Stimulated activated CD8-positive, alpha-beta memory T cell treated with anti-CD3 and anti-CD28 coated beads, Interleukin-12 subunit alpha, Interleukin-12 subunit beta, amount 100 ng/mL, for 24 hours (primary cell): ENCODE measurements around the gene TNFAIP3.

ENCODE experiments used
- DNase-seq: peaks from one replicate; pipeline ENCODE4 v3.0.0-alpha.2; 2020; ENCODE audit errors: extremely low read depth

TNFAIP3 gene

DNA sequence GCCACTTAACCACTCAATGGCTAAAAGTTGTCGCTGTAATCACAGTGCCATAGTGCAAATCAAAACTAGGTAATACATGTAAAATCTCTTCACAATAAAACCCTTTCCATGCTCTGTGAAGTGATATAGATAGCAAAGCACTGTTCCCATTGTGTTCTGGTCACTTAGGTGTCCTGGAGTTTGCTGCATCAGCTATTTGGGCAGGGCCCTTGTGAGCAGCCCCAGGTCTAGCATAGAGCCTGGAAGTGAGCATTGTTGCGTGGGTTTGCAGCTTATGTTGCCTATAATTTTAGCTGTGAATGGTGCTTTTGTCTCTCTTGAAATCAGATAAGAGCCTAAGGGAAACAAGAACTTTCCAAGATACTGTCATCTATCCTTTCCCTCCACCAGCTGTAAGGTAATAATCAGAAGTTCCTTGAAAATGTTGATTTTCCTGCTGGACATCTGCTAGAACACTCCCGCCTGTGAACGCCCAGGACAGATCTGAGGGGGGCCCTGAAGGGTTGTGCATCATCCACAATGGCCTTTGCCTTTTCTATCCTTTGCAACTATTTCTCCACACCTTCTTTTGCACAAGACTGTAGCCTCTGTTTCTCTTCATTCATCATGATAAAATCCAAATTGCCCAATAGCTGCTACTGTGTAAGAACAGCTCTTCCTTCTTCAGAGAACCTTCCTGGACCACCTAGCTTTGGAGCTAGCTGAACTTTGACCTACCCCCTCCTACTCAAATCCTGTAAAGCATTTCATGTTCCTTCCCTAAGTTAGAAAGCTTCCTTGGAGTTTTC, 57.0 kb downstream of the TNFAIP3 start:
- DNase-seq = no peak

DNA sequence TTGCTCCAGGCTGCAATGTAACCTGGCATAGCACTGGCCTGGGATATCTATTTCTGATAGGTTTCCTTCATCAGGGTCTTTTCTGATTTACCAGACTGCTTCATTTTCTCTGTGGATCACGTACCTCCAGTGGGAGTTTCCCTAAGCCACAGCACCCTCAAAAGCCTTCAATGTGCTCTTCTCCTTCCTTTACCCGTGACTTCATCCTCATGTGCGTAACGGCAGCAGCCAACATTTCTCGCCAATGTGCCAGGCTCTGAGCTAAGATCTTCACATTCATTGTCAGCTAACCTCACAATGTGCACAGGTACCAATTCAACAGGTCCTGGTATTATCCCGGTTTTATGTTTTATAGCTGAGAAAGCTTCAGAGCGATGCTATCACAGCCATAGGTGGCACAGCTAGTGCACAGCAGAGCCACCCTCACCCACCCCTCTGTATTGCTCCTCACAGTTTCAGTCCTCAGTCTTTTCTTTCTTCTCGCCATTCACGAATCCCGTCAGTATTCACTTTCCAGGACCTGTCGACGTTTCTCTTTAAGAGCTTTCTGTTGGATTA, 58.2 kb downstream of the TNFAIP3 start:
- DNase-seq = no peak

DNA sequence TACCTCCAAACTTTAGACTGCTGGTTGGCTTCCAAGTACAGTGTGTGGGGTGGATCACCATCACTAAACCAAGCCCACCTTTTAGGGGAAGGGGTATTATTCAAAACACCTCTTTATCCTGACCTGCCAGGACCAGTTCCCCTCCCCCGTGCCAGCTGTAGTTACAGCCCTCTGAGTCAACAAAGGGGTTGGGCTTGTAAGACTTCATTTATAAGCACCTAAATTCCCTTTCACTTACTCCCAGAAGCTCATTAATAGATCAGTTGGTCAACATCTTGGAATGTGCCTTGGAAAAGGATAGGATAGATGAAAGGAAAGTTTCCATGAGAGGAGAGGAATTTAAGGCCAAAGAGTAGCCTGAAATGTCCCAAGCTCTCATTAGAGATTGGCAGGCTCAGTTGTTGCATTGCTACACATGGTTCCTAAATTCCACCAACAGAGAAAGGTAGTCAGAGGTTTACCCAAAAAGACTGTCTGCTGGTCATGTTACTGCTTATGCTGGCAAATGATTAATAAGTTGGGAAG, 59.2 kb downstream of the TNFAIP3 start:
- no peak for DNase-seq

- DNase-seq = no peak
Observed at GRCh38 chr6:137926985-137927384, 59.9 kb downstream of the TNFAIP3 start.

DNA sequence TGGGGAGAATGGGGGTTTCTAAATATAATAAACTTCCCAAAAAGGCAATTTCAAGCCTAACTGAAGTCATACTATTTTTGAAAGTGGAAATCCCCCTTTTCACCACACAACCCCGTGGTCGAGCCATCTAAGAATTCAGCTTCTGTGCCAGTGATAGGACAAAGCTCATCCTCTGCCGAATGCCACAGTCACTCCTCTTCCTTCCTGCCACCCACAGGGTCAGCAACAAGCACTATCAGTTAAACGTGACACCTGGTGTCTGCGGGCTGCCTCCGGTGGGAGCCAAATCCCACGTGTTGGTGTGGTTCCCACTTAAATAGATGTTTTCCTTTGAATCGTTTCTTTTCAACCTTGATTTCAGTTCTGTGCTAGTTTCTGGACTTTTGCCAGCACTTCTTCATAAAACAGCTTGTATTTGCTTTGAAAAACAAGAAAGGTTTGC, 60.7 kb downstream of the TNFAIP3 start:
- DNase-seq = peak; percentile 62

DNA sequence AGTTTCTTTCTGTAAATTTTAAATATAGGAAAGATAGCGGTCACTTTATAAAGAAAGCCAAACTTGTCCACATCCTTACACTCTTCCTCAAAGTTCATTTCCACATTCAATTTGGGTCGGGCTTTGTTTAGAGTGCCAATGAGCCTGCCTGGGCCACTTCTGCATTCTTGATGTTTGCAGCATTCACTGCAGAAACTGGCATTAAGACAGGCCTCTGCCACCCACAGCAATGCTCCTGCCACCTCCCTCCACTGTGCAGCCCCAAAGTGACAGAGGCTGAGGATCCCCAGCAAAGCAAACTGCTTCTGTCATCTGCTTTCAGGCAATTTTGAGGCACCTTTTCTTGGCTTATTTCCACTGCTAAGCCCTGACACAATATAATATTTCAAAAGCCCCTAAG, 61.2 kb downstream of the TNFAIP3 start:
- no peak for DNase-seq

DNA sequence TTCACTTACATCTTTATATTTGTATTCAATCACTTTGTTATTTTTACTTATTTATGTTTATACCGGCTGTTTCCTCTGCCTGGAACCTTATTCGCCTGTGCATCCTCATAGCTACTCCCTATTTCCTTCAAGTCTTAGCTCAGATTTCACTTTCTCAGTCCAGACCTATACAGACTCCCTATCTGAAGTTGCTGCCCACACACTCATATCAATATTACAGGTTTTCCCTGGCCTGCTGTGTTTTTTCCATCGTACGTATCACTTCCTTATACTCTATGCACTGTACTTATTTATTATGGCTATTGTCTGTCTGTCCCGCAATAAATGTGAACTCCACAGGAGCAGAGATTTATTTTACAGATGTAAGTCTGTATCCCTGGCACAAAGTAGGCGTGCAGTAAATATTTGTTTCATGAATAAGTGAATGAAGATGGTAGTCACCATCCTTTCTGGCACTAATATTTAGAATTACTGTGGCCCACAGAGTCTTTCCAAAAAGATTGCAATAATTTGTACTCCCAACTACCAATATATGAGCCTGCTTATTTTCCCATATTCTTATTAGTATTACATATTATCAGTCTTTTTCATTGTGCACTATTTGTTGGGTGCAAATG, 64.9 kb downstream of the TNFAIP3 start:
- no peak for DNase-seq
